HAP-1 (cell line): ENCODE measurements around the gene ZMYND10.

Source experiments
- DNase-seq, 2 experiments: peaks; one replicate each; pipeline ENCODE4 v3.0.0-alpha.2; 2016 to 2020; ENCODE audit warnings: low spot score in 2 of 2
- H3K27me3 ChIP-seq: fragments of 250-450 bp; sonication (Bioruptor Pico); 2 replicates; pipeline ENCODE4 v1.5.1; 2020; ENCODE audit warnings: low read depth, mild to moderate bottlenecking, moderate library complexity
- H3K36me3 ChIP-seq: fragments of 250-450 bp; sonication (Bioruptor Pico); replicated peaks from 2 replicates; pipeline ENCODE4 v1.5.1; 2020; ENCODE audit warnings: mild to moderate bottlenecking
- H3K4me1 ChIP-seq: fragments of 250-450 bp; sonication (Bioruptor Pico); 2 replicates; pipeline ENCODE4 v1.5.1; 2020; ENCODE audit warnings: mild to moderate bottlenecking
- H3K4me3 ChIP-seq: fragments of 250-450 bp; sonication (Bioruptor Pico); 2 replicates; pipeline ENCODE4 v1.5.1; 2020; ENCODE audit warnings: mild to moderate bottlenecking, moderate library complexity
- H3K9me3 ChIP-seq: fragments of 250-450 bp; sonication (Bioruptor Pico); 2 replicates; pipeline ENCODE4 v1.5.1; 2020; ENCODE audit warnings: mild to moderate bottlenecking, moderate library complexity
- in situ Hi-C: fragments of 300-500 bp; cut with MboI; formaldehyde crosslinking; loops from 3 replicates; pipeline ENCODE4 v1.14.3; 2020; ENCODE audit warnings: low sequenced_read_pairs, inconsistent platforms, mixed read lengths

ZMYND10 gene

GRCh38 chr3:50358911-50359759, 13.6 kb upstream of the ZMYND10 start, which contains the start of gene TMEM115:
TSS of gene TMEM115 (minus strand) at chr3:50359521. CDS start at chr3:50359063, 458 bp downstream.
- DNase-seq, result peak; percentile 98 to 99
- H3K4me3 ChIP-seq, result peak within 1 kb of the TSS; percentile 74
- in situ Hi-C loops, result loop anchor here (10.0 kb wide), 1 partner anchor 1026 kb away; the partner anchor contains the start of gene MANF
- no peaks in the 10 kb centered on the region for H3K27me3 ChIP-seq
- no peaks in the 10 kb centered on the region for H3K9me3 ChIP-seq
- peaks cover 48% of the 10 kb centered on the region for H3K36me3 ChIP-seq
- H3K4me1 ChIP-seq, result peaks cover 23% of the 10 kb centered on the region

DNA sequence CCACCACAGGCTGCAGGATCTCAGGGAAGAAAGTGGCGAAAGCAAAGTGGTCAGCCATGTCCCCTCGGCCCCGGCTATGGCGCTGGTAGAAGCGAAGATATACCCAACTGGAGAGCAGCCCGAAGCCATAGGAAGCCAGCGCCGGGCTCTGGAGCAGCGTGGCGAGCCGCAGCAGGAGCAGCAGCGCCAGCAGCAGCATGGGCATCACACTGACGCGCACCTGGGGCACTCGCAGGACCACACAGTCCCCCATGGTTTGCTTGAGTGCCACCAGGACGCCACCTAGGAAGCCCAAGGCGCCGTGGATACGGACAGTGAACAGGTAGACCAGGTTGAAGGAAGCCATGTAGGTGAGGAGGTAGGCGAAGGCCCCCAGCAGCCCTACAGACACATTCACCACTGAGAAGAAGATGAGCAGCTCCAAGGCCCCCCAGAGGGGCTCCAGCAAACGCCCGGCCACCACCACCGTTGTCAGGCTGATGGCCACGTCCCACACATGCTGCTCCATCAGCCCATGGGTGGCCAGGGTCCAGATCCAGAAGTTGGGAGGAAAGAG, 12.9 kb upstream of the ZMYND10 start:
- no peak for DNase-seq
- in situ Hi-C loops, result loop anchor here (10.0 kb wide), 1 partner anchor 1026 kb away; the partner anchor contains the start of gene MANF
- Histone ChIP-seq H3K4me1 (peaks cover 23% of the 10 kb centered on the region), H3K36me3 (peaks cover 53% of the 10 kb centered on the region), H3K9me3 (no peaks in the 10 kb centered on the region), H3K27me3 (no peaks in the 10 kb centered on the region), H3K4me3 (peak overlapping the region; percentile 74)

DNA sequence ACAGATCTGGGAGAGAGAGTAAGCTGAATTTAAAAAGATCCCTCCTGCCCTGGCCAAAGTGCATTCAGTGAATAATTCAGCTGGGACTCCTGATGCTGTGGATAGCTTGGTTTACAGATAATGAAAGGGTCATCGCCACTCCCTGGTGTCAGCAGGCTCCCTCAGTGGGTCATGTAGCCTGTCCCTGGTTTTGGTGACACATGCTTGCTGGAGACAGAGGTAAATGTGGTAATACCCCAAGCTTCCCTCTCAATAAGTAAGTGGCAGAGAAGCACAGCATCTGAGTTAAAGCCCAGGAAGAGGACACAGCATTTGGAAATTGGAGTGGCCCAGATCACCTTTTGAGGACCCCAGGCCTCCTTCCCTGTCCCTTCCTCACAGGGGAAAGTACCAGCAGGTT, 11.9 kb upstream of the ZMYND10 start:
- peak overlapping the region; percentile 74 for H3K4me3 ChIP-seq
- peaks cover 56% of the 10 kb centered on the region for H3K36me3 ChIP-seq
- H3K9me3 ChIP-seq, result no peaks in the 10 kb centered on the region
- no peaks in the 10 kb centered on the region for H3K27me3 ChIP-seq
- DNase-seq, result no peak
- peaks cover 23% of the 10 kb centered on the region for H3K4me1 ChIP-seq
- in situ Hi-C loops, result loop anchor here (10.0 kb wide), 1 partner anchor 1027 kb away; the partner anchor contains the start of gene MANF

DNA sequence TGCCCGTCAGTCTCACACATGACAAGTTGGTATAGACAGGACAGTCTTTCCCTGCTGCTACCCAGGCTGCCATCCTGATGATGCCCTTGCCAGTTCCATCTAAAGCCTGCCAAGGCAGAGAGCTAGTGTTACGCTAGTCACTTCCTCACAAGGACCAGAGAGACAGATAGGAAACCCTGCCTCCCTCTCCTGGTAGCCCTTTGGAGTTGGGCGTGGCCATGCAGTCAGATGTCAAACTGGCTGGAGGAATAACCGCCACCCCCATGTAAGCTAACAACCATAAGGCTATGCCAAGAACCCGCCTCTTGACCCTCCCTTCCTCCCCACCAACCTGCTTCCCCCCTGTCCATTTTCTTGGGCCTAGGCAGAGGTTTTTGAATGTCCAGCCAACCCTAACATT, 11.0 kb upstream of the ZMYND10 start:
- DNase-seq, result peak in 1 of 2 experiments; percentile 47
- Histone ChIP-seq H3K27me3 (no peaks in the 10 kb centered on the region), H3K9me3 (no peaks in the 10 kb centered on the region), H3K36me3 (peaks cover 56% of the 10 kb centered on the region), H3K4me1 (peaks cover 23% of the 10 kb centered on the region), H3K4me3 (peak overlapping the region; percentile 74; the same call in 1 of the 2 replicates)
- in situ Hi-C loops, result loop anchor here (10.0 kb wide), 1 partner anchor 1028 kb away; the partner anchor contains the start of gene MANF

GRCh38 chr3:50355829-50356552, 10.5 kb upstream of the ZMYND10 start:
- peak overlapping the region; percentile 4; the same call in 1 of the 2 replicates for H3K4me3 ChIP-seq
- no peaks in the 10 kb centered on the region for H3K9me3 ChIP-seq
- peaks cover 59% of the 10 kb centered on the region for H3K36me3 ChIP-seq
- H3K4me1 ChIP-seq, result peaks cover 23% of the 10 kb centered on the region
- in situ Hi-C loops, result loop anchor here (10.0 kb wide), 1 partner anchor 1029 kb away; the partner anchor contains the start of gene MANF
- no peak for DNase-seq
- no peaks in the 10 kb centered on the region for H3K27me3 ChIP-seq

GRCh38 chr3:50354850-50355249, 9.3 kb upstream of the ZMYND10 start:
- Histone ChIP-seq H3K4me1 (peaks cover 28% of the 10 kb centered on the region), H3K36me3 (peaks cover 59% of the 10 kb centered on the region), H3K4me3 (no peak overlapping the region), H3K9me3 (no peaks in the 10 kb centered on the region), H3K27me3 (no peaks in the 10 kb centered on the region)
- DNase-seq, result no peak
- in situ Hi-C loops, result loop anchor here (10.0 kb wide), 1 partner anchor 1030 kb away; the partner anchor contains the start of gene MANF

- H3K4me3 ChIP-seq, result no peak overlapping the region
- in situ Hi-C loops, result loop anchor here (10.0 kb wide), 1 partner anchor 1031 kb away; the partner anchor contains the start of gene MANF
- DNase-seq, result no peak
- H3K36me3 ChIP-seq, result peaks cover 59% of the 10 kb centered on the region
- no peaks in the 10 kb centered on the region for H3K9me3 ChIP-seq
- H3K27me3 ChIP-seq, result no peaks in the 10 kb centered on the region
- H3K4me1 ChIP-seq, result peaks cover 28% of the 10 kb centered on the region
Observed at GRCh38 chr3:50354186-50354764, 8.7 kb upstream of the ZMYND10 start.

- in situ Hi-C loops, result loop anchor here (10.0 kb wide), 1 partner anchor 1031 kb away; the partner anchor contains the start of gene MANF
- peaks cover 28% of the 10 kb centered on the region for H3K4me1 ChIP-seq
Observed at GRCh38 chr3:50353245-50354004, 7.9 kb upstream of the ZMYND10 start.

GRCh38 chr3:50352781-50353180, 7.2 kb upstream of the ZMYND10 start:
- H3K4me3 ChIP-seq, result no peak overlapping the region
- peak in 1 of 2 experiments; percentile 22 for DNase-seq
- H3K27me3 ChIP-seq, result no peaks in the 10 kb centered on the region
- H3K36me3 ChIP-seq, result peaks cover 61% of the 10 kb centered on the region
- in situ Hi-C loops, result loop anchor here (10.0 kb wide), 1 partner anchor 1032 kb away; the partner anchor contains the start of gene MANF
- peaks cover 26% of the 10 kb centered on the region for H3K4me1 ChIP-seq
- H3K9me3 ChIP-seq, result no peaks in the 10 kb centered on the region

More at GRCh38 chr3:50353245-50354004, 7.9 kb upstream of the ZMYND10 start:
- no peaks in the 10 kb centered on the region for H3K9me3 ChIP-seq
- H3K27me3 ChIP-seq, result no peaks in the 10 kb centered on the region
- DNase-seq, result no peak
- no peak overlapping the region for H3K4me3 ChIP-seq
- H3K36me3 ChIP-seq, result peaks cover 61% of the 10 kb centered on the region

- in situ Hi-C loops, result loop anchor here (10.0 kb wide), 1 partner anchor 1033 kb away; the partner anchor contains the start of gene MANF
- Histone ChIP-seq H3K4me3 (peak overlapping the region; percentile 90), H3K4me1 (peaks cover 12% of the 10 kb centered on the region), H3K9me3 (no peaks in the 10 kb centered on the region), H3K36me3 (peaks cover 50% of the 10 kb centered on the region), H3K27me3 (no peaks in the 10 kb centered on the region)
- no peak for DNase-seq
Observed at GRCh38 chr3:50351323-50351697, 5.8 kb upstream of the ZMYND10 start.

DNA sequence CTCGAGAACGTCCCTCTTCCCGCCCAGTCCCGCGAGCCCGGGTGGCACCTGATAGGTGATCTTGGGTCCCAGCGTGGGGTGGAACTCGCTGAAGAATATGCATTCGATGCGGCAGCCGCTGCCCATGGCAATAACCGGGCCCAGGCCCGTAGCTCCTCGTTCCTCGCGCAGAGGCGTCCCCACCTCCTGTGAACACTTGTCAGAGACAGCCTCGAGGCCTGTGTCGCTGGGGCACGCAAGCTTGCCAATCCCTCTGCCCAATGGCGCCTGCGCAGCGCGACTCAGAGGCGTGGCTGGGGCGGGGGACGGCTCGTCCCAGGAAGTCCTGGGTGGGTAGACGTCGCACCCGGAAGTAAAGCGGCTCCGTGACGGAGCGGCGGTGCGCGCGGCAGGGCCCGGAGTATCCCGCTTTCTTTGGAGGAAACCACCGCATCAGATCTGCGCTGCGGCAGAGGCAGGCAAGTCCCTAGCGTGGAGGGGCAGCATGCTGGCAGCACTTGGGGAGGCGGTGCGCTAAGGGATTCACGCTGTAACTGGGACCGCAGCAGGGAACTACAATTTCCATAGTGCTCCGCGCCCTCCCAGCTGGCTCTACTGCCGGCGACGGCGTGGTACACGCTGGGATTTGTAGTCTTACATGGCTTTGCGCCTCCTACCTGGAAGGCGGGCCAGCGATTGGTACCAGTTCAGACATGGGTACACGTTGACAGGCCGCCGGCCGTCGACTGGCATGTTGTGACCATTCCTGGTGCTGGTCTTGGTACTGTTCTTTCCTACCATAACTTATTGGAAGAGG, 5.2 kb upstream of the ZMYND10 start, which contains the start of the genes CYB561D2 and NPRL2:
TSS of gene CYB561D2 (plus strand) at position 336 of the 796 bp plus-strand sequence. CDS start 572 bp downstream, outside the sequence.
TSS of gene NPRL2 (minus strand) at position 249 of the 796 bp plus-strand sequence. CDS start at position 126, 123 bp downstream.
- in situ Hi-C loops, result loop anchor here (10.0 kb wide), 1 partner anchor 1034 kb away; the partner anchor contains the start of gene MANF
- Histone ChIP-seq H3K27me3 (no peaks in the 10 kb centered on the region), H3K36me3 (peaks cover 45% of the 10 kb centered on the region), H3K9me3 (no peaks in the 10 kb centered on the region), H3K4me1 (peaks cover 9% of the 10 kb centered on the region), H3K4me3 (peak within 1 kb of the TSS; percentile 90)
- peak; percentile 89 to 99 for DNase-seq
